Spleen (tissue), 13 donors: ENCODE results near the gene CCR8. TPM values are rescaled to one million over a fixed set of nuclear protein-coding genes. Genes with fewer than 3 reads are reported as not detected.

Source experiments
- DNase-seq: peaks from one replicate; pipeline ENCODE4 v3.0.0-alpha.2; 2020
- H3K27ac ChIP-seq, 8 donors: fragments of 200-600 bp; sonication (generic) in 7 of 8; 1 replicate in 4 of 8; 2 replicates in 4 of 8; pipeline versions ENCODE4 v1.5.0 to v1.8.0; 2016 to 2021; ENCODE audit warnings: inconsistent platforms in 4 of 8, mild to moderate bottlenecking in 4 of 8, moderate library complexity in 1 of 8
- H3K27me3 ChIP-seq, 7 donors: fragments of 200-600 bp; sonication (generic) in 6 of 7; replicated peaks in 1 of 7; 1 replicate in 4 of 7; 2 replicates in 3 of 7; pipeline versions ENCODE4 v1.5.0 to v1.8.0; 2016 to 2021; ENCODE audit warnings: inconsistent platforms in 3 of 7, mild to moderate bottlenecking in 1 of 7
- H3K36me3 ChIP-seq, 6 donors: fragments of 200-600 bp; sonication (generic) in 5 of 6; 1 replicate in 4 of 6; 2 replicates in 2 of 6; pipeline versions ENCODE4 v1.5.0 to v1.8.0; 2016 to 2021; ENCODE audit warnings: inconsistent platforms in 2 of 6
- H3K4me1 ChIP-seq, 6 donors: fragments of 200-600 bp; sonication (generic) in 5 of 6; 1 replicate in 3 of 6; 2 replicates in 3 of 6; pipeline versions ENCODE4 v1.5.0 to v1.8.0; 2016 to 2021; ENCODE audit warnings: inconsistent platforms in 3 of 6
- H3K4me3 ChIP-seq, 8 donors: fragments of 200-600 bp; sonication (generic) in 7 of 8; 1 replicate in 4 of 8; 2 replicates in 4 of 8; pipeline versions ENCODE4 v1.5.0 to v1.8.0; 2016 to 2021; ENCODE audit warnings: inconsistent platforms in 4 of 8, mild to moderate bottlenecking in 4 of 8, moderate library complexity in 2 of 8
- H3K9me3 ChIP-seq, 8 donors: fragments of 200-600 bp; sonication (generic) in 7 of 8; 1 replicate in 4 of 8; 2 replicates in 4 of 8; pipeline versions ENCODE4 v1.5.0 to v1.8.0; 2016 to 2021; ENCODE audit warnings: inconsistent platforms in 4 of 8
- CTCF ChIP-seq, 11 experiments: fragments of 200-600 bp in 7 of 11; fragments of 450-650 bp in 4 of 11; sonication (generic) in 4 of 11; IDR thresholded peaks in 8 of 11; conservative IDR thresholded peaks in 3 of 11; 1 replicate in 7 of 11; 2 replicates in 4 of 11; pipeline versions ENCODE4 v1.4.0 to v1.8.0; 2016 to 2021; ENCODE audit warnings: antibody characterized with exemption in 11 of 11, inconsistent platforms in 4 of 11, mild to moderate bottlenecking in 1 of 11
- POLR2A ChIP-seq, 3 donors: fragments of 450-650 bp; IDR thresholded peaks; one replicate each; pipeline ENCODE4 v1.5.1; 2017; ENCODE audit warnings: antibody characterized with exemption in 3 of 3, mild to moderate bottlenecking in 1 of 3
- POLR2AphosphoS5 ChIP-seq, 3 donors: sonication (generic); formaldehyde crosslinking; IDR thresholded peaks; one replicate each; pipeline ENCODE4 v1.5.1; 2017; ENCODE audit warnings: antibody characterized with exemption in 3 of 3
- WGBS, 5 donors: extraction: QIAGEN DNeasy Blood & Tissue Kit in 3 of 5; methylation state at CpG; one replicate each; pipeline versions ENCODE4 v1.1.5 to v1.1.7; 2013 to 2018; 5-methylcytosine and 5-hydroxymethylcytosine counted together
- intact Hi-C: fragments of 100-400 bp; cut with DNase I; formaldehyde crosslinking; loops from one replicate; pipeline ENCODE4 v1.15.0; 2023; ENCODE audit warnings: low total_unique reads
- long read RNA-seq, 2 donors: transcript quantifications; one replicate each; lab custom pipeline, GENCODE V29; 2026
- polyA plus RNA-seq, 3 donors: library from polyadenylated mRNA; stranded (reverse); fragments of 200-250 nt; gene quantifications; one replicate each; pipeline ENCODE4 v1.2.1, GENCODE V29; 2013
- total RNA-seq, 7 donors: library from RNA; depleted of rRNA in 3 of 7; stranded (reverse); fragments of >200 nt in 3 of 7; fragmentation: NEBNext Ultra II Directional in 4 of 7; extraction: Animal tissue kit (Norgen Biotek cat#: 25700) in 4 of 7; gene quantifications; one replicate each; pipeline versions ENCODE4 v1.1.0 to v1.2.1, GENCODE V29; 2016 to 2021
- donor health status: healthy with polysubstance abuse.
- donor health status: DM: no; HTN: no; CAD: no; lungs with moderate emphysema.
- donor health status: DM: no; HTN: no; CAD: no.
- donor health status: Bipolar disorder and iron deficiency.
- donor health status: healthy.
- donor health status: DM: no; HTN: no; CAD: no.
- donor health status: DM: yes; HTN: yes; CAD: no.

Gene CCR8, protein sequence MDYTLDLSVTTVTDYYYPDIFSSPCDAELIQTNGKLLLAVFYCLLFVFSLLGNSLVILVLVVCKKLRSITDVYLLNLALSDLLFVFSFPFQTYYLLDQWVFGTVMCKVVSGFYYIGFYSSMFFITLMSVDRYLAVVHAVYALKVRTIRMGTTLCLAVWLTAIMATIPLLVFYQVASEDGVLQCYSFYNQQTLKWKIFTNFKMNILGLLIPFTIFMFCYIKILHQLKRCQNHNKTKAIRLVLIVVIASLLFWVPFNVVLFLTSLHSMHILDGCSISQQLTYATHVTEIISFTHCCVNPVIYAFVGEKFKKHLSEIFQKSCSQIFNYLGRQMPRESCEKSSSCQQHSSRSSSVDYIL
- 1 to 10 TPM in 1 of 7 donors, under 1 TPM in 5, not detected in 1; 0.46 to 2.1 (median 0.68) TPM for total RNA-seq
- polyA plus RNA-seq, result under 1 TPM in 1 of 3 donors, not detected in 2; 0.06 TPM
- long read RNA-seq, donor 1, result 0 reads
- long read RNA-seq, donor 2, result 0 reads

DNA sequence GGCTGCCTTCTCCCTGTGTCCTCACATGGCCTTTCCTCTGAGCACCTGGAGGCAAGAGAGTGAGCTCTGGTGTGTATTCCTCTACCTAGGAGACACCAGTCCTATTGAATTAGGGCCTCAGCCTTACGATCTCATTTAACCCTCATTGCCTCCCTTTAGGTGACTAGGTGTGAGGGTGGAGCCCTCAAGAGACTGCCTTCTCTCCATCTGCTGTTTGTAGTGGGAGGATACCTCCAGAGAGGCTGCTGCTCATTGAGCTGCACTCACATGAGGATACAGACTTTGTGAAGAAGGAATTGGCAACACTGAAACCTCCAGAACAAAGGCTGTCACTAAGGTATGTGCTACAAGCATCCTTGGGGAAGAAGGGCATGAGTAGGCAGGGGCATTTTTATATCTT is at the start of gene CCR8:
CCR8 (plus strand) TSS at position 217 of the 400 bp plus-strand sequence. CDS start 2,623 bp downstream, outside the sequence.
- Histone ChIP-seq H3K4me1 (no peaks in the 10 kb centered on the region), H3K9me3 (no peaks in the 10 kb centered on the region), H3K36me3 (no peaks in the 10 kb centered on the region), H3K27me3 (no peaks in the 10 kb centered on the region), H3K4me3 (no peak within 1 kb of the TSS), H3K27ac (no peak within 1 kb of the TSS)
- intact Hi-C loops, result no loop called here
- TF ChIP-seq POLR2AphosphoS5 (IDR thresholded peaks at IDR 0.05), result no peak
- no peak for TF ChIP-seq CTCF (IDR thresholded peaks at IDR 0.05 in 8 of 11, conservative IDR thresholded peaks at IDR 0.05 in 3 of 11)
- no peak for TF ChIP-seq POLR2A (IDR thresholded peaks at IDR 0.05)
- no peak for DNase-seq
- 64 to 78% (median 68%) methylated on average over 1 of the region's 1 CpG for WGBS, 5 donors

- TF ChIP-seq CTCF (IDR thresholded peaks at IDR 0.05 in 8 of 11, conservative IDR thresholded peaks at IDR 0.05 in 3 of 11) (no peak), POLR2AphosphoS5 (IDR thresholded peaks at IDR 0.05) (no peak), POLR2A (IDR thresholded peaks at IDR 0.05) (no peak)
- Histone ChIP-seq H3K36me3 (no peaks in the 10 kb centered on the region), H3K27ac (peak within 1 kb of the TSS in 3 of 8 donors; percentile 42 to 70 (median 54)), H3K4me1 (peaks cover 0 to 55% (median 28%) of the 10 kb centered on the region in 6 donors), H3K4me3 (peak within 1 kb of the TSS in 3 of 8 donors; percentile 2 to 42 (median 5)), H3K27me3 (peaks cover 0 to 5% (median 0%) of the 10 kb centered on the region in 7 donors), H3K9me3 (no peaks in the 10 kb centered on the region)
- intact Hi-C loops, result no loop called here
- DNase-seq, result no peak
- 45 to 56% (median 48%) methylated on average over 4 to 5 of the region's 5 CpGs for WGBS, 5 donors
These were observed 49.6 kb upstream of the CCR8 start, which contains the start of gene CX3CR1 for GRCh38 chr3:39279745-39280517. CX3CR1 (minus strand) TSS chr3:39280036; CDS start chr3:39266509, 13,527 bp downstream.

DNA sequence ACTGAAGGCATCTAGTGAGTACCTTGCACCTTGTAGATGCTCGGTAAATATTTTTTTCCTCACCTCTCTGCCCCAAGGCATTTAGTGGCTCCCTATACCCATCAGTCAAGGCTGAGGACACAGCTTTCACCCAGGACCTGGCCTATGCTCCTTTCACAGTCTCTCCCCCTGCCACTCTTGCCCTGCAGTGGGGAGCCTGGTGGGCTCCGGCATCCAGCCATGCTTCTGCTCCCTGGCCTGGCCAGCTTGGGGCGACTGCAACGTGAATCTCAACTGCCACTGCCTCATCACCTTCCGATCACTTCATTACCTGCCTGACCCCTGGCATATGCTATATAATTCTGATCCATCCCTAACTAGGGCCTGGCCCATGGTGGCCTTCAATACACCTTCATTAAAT is 48.9 kb upstream of the CCR8 start:
- intact Hi-C loops, result no loop called here
- H3K27ac ChIP-seq, result peak overlapping the region in 3 of 8 donors; percentile 42 to 70 (median 54)
- no peaks in the 10 kb centered on the region for H3K36me3 ChIP-seq
- peaks cover 0 to 5% (median 0%) of the 10 kb centered on the region in 7 donors for H3K27me3 ChIP-seq
- WGBS, 5 donors, result 86 to 96% (median 93%) methylated on average over 5 of the region's 5 CpGs
- no peak for TF ChIP-seq POLR2AphosphoS5 (IDR thresholded peaks at IDR 0.05)
- TF ChIP-seq POLR2A (IDR thresholded peaks at IDR 0.05), result no peak
- no peak for TF ChIP-seq CTCF (IDR thresholded peaks at IDR 0.05 in 8 of 11, conservative IDR thresholded peaks at IDR 0.05 in 3 of 11)
- H3K9me3 ChIP-seq, result no peaks in the 10 kb centered on the region
- no peak for DNase-seq
- peaks cover 0 to 61% (median 28%) of the 10 kb centered on the region in 6 donors for H3K4me1 ChIP-seq
- peak overlapping the region in 2 of 8 donors; percentile 5 to 42 for H3K4me3 ChIP-seq
